ENCODE results near the gene CCDC61. TPM values are rescaled to one million over a fixed set of nuclear protein-coding genes. Genes with fewer than 3 reads are reported as not detected.

CCDC61 gene, protein sequence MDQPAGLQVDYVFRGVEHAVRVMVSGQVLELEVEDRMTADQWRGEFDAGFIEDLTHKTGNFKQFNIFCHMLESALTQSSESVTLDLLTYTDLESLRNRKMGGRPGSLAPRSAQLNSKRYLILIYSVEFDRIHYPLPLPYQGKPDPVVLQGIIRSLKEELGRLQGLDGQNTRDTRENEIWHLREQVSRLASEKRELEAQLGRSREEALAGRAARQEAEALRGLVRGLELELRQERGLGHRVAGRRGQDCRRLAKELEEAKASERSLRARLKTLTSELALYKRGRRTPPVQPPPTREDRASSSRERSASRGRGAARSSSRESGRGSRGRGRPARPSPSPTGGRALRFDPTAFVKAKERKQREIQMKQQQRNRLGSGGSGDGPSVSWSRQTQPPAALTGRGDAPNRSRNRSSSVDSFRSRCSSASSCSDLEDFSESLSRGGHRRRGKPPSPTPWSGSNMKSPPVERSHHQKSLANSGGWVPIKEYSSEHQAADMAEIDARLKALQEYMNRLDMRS
- 10.3 and 15.5 TPM in 2 replicates for total RNA-seq

DNA sequence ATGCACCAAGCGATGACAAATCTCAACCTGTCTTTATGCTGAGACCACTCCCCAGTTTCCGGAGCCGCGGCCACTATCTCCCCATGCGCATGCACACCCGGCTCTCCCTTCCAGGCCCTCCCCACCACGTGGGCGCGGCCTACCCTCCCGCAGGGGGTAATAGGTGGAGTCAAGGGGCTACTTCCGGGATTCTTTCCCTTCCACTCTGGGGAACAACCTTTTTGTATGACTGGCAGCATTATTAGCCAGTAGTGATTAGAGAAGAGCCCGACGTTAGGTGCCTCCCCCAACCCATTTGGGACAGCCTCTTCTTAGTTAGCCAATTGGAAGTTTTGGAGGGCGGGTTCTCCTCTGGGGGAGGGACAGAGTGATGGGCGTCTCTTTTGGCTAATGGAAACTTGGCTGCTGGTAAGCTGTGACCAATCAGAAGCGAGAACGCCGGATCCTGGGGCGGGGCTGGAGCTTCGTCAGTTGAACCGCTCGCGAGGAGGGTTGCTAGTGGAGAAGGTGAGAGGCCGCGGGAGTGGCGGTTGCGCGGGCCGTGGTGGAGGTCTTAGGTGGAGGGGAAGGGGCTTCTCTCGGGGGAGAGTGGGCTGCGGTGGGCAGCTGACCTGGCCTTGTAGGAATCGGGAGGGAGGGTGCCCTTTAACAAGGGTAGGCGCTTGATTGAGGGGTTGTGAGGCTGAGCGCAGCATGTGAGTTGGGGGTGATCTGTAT is at the start of gene CCDC61:
Gene CCDC61, plus strand, starts transcription at position 470 of the 717 bp plus-strand sequence. CDS start 7,552 bp downstream, outside the sequence.

DNA sequence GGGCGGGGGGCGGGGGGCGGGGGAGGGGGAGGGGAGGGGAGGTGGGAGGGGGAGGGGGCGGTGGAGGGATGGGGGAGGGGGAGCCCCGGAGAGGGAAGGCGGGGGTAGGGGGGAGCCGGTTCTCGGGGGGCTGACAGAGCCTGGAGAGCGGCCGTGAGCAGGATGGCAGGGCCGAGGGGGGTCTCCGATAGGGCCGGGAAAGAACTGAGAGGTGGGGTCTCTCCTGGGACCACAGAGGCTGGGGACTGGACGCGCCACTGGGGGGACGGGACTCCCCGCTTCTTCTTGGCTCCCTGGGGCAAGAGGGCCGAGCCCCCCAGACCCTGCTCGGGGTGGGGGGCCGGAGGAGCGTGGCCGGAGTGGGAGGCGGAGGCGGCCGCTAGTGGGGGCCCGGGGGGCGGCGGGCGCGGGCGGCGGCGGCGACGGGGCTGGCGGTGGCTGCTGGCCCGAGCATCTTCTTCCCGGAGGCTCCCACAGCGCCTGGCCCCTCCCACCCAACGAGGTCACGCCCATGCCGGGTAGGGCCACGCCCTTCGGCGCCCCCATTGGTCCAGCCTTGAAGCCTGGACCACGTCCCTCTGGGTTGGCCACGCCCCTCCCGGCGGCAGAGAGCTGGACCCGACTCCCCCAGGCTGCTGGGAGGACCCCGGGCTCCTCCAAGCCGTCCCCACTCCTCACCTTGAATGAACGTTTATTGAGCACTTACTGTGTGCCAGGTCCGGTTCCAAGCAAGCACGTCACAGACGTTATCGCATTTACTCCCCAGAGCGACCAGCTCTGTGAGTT is 21.5 kb upstream of the CCDC61 start, which contains the start of gene NOVA2:
Gene NOVA2, minus strand, starts transcription at position 313 of the 786 bp plus-strand sequence. CDS start 514 bp downstream, outside the sequence.

DNA sequence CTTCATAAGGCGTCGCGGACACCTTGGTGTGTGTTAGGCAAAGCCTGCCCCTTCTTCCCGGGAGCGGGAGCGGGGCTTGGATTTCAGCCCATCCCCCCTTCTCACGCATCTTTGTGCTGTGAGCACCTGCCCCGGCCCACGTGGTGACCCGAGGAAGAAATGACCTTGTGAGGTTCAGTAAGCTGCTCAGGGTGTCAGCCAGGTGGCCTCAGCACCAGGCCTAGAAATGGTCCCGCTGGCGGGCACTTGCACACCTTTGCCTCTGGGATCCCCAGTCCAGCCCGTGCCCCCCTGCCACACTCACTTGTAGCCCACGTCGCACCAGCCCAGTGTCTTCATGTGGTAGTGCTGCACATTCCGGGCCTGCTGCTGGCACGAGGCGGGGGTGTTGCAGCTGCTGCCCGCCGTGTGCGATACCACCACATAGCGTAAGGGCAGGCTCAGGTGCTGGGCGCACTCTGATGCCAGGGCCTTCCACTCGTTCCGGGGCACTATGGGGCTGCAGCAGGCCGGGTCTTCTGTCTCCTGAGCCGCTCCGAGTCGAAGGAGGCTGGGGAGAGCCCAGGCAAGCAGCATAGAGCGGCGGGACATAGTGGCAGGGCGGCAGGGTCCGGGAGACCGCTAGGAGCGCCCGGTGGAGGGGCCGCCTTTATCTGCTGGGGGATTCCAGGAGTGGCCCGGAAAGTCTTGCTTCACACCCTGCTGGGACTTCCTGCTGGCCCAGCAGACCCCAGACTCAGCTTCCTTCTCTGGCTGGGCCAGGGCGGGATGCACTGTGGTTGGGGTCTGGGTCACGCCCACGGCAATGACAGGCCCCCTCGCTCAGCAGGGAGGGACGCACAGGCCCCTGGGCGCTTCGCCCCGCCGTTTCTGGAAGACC is 27.4 kb downstream of the CCDC61 start, which contains the start of gene PGLYRP1:
Gene PGLYRP1, minus strand, starts transcription at position 623 of the 880 bp plus-strand sequence. Its CDS starts 32 bp downstream, at position 591.

DNA sequence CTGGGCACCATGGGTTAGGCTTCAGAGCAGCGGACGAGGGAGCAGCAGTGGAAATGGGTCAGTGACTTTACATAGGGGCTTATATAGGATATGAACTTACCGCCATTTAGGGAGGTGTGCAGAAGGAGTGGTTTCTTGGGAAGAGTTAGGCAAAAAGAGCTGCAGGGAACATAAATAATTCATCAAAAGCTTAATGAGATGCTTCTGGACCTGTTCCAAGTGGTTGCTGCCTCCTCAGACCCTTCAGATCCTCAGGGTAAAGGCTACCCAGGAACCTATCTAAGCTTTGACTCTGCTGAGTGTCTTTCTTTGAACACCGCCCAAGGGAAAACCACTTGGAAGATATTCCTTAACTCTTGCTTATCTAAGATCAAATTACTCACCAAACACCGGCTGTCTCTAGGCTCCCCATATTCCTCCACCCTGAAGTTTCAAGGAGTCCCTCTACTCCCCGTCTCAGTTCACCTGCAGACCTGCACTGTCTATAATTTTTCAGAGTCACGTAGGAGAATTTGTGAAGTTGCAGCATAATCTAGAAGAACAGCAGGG is 45.8 kb downstream of the CCDC61 start, which contains the start of gene IGFL4:
Gene IGFL4, minus strand, starts transcription at position 51 of the 549 bp plus-strand sequence. Its CDS starts 40 bp downstream, at position 11.

Other genes starting within 250 kb of the CCDC61 start
- 14.2 and 26.9 TPM in 2 replicates for gene SIX5, start 226.2 kb upstream of the CCDC61 start, total RNA-seq
- gene DMPK, start 213.0 kb upstream of the CCDC61 start, total RNA-seq: 8.5 and 23.1 TPM in 2 replicates
- gene DMWD, start 202.6 kb upstream of the CCDC61 start, total RNA-seq: 35.0 and 39.7 TPM in 2 replicates
- under 0.01 TPM in 1 of 2 replicates, not detected in the other for gene RSPH6A, start 180.2 kb upstream of the CCDC61 start, total RNA-seq
- 45.0 and 54.6 TPM in 2 replicates for gene SYMPK, start 132.3 kb upstream of the CCDC61 start, total RNA-seq
- 0.33 and 1.4 TPM in 2 replicates for gene FOXA3, start 131.1 kb upstream of the CCDC61 start, total RNA-seq
- 28.0 and 39.0 TPM in 2 replicates for gene IRF2BP1, start 109.3 kb upstream of the CCDC61 start, total RNA-seq
- 3.6 and 5.5 TPM in 2 replicates for gene MYPOP, start 92.9 kb upstream of the CCDC61 start, total RNA-seq
- gene NANOS2, start 80.7 kb upstream of the CCDC61 start, total RNA-seq: not detected in 2 replicates
- gene NOVA2, start 21.6 kb upstream of the CCDC61 start, total RNA-seq: not detected in 2 replicates
- not detected in 2 replicates for gene PGLYRP1, start 27.6 kb downstream of the CCDC61 start, total RNA-seq
- not detected in 2 replicates for gene IGFL4, start 45.5 kb downstream of the CCDC61 start, total RNA-seq
- 0.76 TPM in 1 of 2 replicates, not detected in the other for gene IGFL3, start 129.2 kb downstream of the CCDC61 start, total RNA-seq
- 0.63 TPM in 1 of 2 replicates, not detected in the other for gene IGFL2, start 152.8 kb downstream of the CCDC61 start, total RNA-seq
- gene IGFL1, start 234.3 kb downstream of the CCDC61 start, total RNA-seq: not detected in 2 replicates